SU-DHL-6 (cell line): ENCODE measurements around the gene XRRA1.

Experiments
- H2AFZ ChIP-seq: fragments of 200-600 bp; sonication (generic); 2 replicates; pipeline ENCODE4 v1.6.1; 2014; ENCODE audit warnings: low read depth, mild to moderate bottlenecking, moderate library complexity, mixed read lengths, antibody characterized with exemption, low read length; ENCODE audit not compliant: severe bottlenecking
- H3F3A ChIP-seq: fragments of 200-600 bp; shearing (Covaris generic); 2 replicates; pipeline ENCODE4 v1.6.0; 2016; ENCODE audit warnings: antibody characterized with exemption, mild to moderate bottlenecking; ENCODE audit not compliant: insufficient read depth
- H3K27ac ChIP-seq: fragments of 200-600 bp; sonication (generic); 2 replicates; pipeline ENCODE4 v1.5.1; 2016; ENCODE audit warnings: low read depth, mild to moderate bottlenecking, low read length, moderate library complexity, mixed read lengths
- H3K27me3 ChIP-seq: fragments of 200-600 bp; sonication (generic), shearing (Covaris generic); 2 replicates; pipeline ENCODE4 v1.6.0; 2014; ENCODE audit warnings: mild to moderate bottlenecking, low read length
- H3K36me3 ChIP-seq: fragments of 200-600 bp; sonication (generic); 2 replicates; pipeline ENCODE4 v1.6.1; 2014; ENCODE audit warnings: mild to moderate bottlenecking, low read length, mixed read lengths
- H3K4me2 ChIP-seq: fragments of 300-600, 200-600 bp; shearing (Covaris generic), sonication (generic); 2 replicates; pipeline ENCODE4 v1.6.0; 2014; ENCODE audit warnings: low read length, low read depth, mild to moderate bottlenecking; ENCODE audit not compliant: poor library complexity, severe bottlenecking
- H3K4me3 ChIP-seq: fragments of 200-600 bp; sonication (generic); 2 replicates; pipeline ENCODE4 v1.5.1; 2014; ENCODE audit warnings: antibody characterized with exemption, low read length, mild to moderate bottlenecking, mixed read lengths; ENCODE audit not compliant: insufficient read depth, poor library complexity, severe bottlenecking
- H3K79me2 ChIP-seq: fragments of 200-600 bp; sonication (generic); 2 replicates; pipeline ENCODE4 v1.6.1; 2014; ENCODE audit warnings: mild to moderate bottlenecking, low read length, moderate library complexity; ENCODE audit not compliant: insufficient read depth
- H3K9ac ChIP-seq: fragments of 200-600 bp; sonication (generic); 2 replicates; pipeline ENCODE4 v1.7.0; 2014; ENCODE audit warnings: mild to moderate bottlenecking, low read length
- H3K9me2 ChIP-seq: fragments of 200-600 bp; sonication (generic); replicated peaks from 2 replicates; pipeline ENCODE4 v1.6.1; 2014; ENCODE audit warnings: low read length; ENCODE audit not compliant: insufficient read depth
- H3K9me3 ChIP-seq: fragments of 200-600 bp; sonication (generic); 2 replicates; pipeline ENCODE4 v1.6.1; 2014; ENCODE audit warnings: low read length, mixed read lengths; ENCODE audit not compliant: insufficient read depth
- H4K20me1 ChIP-seq: fragments of 200-600 bp; sonication (generic); 2 replicates; pipeline ENCODE4 v1.6.1; 2014; ENCODE audit warnings: low read depth, mild to moderate bottlenecking, antibody characterized with exemption, low read length, moderate library complexity, mixed read lengths
- CTCF ChIP-seq: fragments of 200-600 bp; sonication (generic); IDR thresholded peaks from one replicate; pipeline ENCODE4 v1.5.1; 2017; ENCODE audit warnings: antibody characterized with exemption, mild to moderate bottlenecking, low read length, moderate library complexity; ENCODE audit not compliant: insufficient read depth, poor library complexity, severe bottlenecking
- EZH2phosphoT487 ChIP-seq: fragments of 200-600 bp; sonication (generic), shearing (Covaris generic); conservative IDR thresholded peaks from 2 replicates; pipeline ENCODE4 v1.6.1; 2018; ENCODE audit warnings: mild to moderate bottlenecking, antibody characterized with exemption, low read length, moderate library complexity, mixed read lengths

XRRA1 gene

GRCh38 chr11:74791333-74792100, 157.4 kb downstream of the XRRA1 start:
- Histone ChIP-seq H3K27me3 (no peaks in the 10 kb centered on the region), H2AFZ (no peak overlapping the region), H3K4me3 (no peak overlapping the region), H3K36me3 (peaks cover 30% of the 10 kb centered on the region), H3K4me2 (no peak overlapping the region), H3K9ac (no peak overlapping the region), H3K9me3 (peaks cover 12% of the 10 kb centered on the region), H3K27ac (no peak overlapping the region), H3K79me2 (peaks cover 10% of the 10 kb centered on the region; the same call in 1 of the 2 replicates), H3F3A (no peaks in the 10 kb centered on the region), H4K20me1 (no peaks in the 10 kb centered on the region), H3K9me2 (no peaks in the 10 kb centered on the region)
- TF ChIP-seq EZH2phosphoT487, result no peak
- TF ChIP-seq CTCF, result no peak
